HG02870 (cell line): ENCODE measurements around the gene PEPD.

Experiments used
- ATAC-seq: cut with Tn5 transposase; IDR thresholded peaks from one replicate; pipeline ENCODE4 v1.9.1; 2021; ENCODE audit warnings: mild to moderate bottlenecking, moderate library complexity; ENCODE audit not compliant: unreplicated experiment

PEPD gene

DNA sequence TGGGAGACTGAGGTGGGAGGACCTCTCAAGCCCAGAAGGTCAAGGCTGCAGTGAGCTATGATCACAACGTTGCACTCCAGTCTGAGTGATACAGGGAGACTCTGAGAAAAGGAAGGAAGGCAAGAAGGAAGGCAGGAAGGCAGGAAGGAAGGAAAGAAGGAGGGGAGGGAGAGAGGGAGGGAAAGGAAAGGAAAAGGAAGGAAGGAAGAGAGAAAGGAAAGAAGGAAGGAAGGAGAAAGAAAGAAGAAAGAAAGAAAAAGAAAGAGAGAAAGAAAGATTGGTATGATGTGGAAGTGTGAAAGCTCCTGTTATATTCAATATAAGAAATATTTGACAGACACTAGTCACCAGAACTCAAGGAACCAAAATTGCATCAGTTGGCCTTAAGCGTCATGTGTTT lies 180.6 kb downstream of the PEPD start:
- no peak for ATAC-seq

GRCh38 chr19:33339016-33339984 lies 182.3 kb downstream of the PEPD start:
- ATAC-seq, result no peak
